Activated CD4-positive, alpha-beta T cell treated with anti-CD3 and anti-CD28 coated beads for 36 hours (primary cell): Measurements from ENCODE around the gene OSBPL10. TPM values are rescaled to one million over a fixed set of nuclear protein-coding genes. Genes with fewer than 3 reads are reported as not detected.
"Not testable (repeated sequence)": the region's sequence is repeated elsewhere in the genome, so short reads cannot be mapped to it uniquely, and the experiment has no call there.

Experiments used
- ATAC-seq: fragments of 200-7000 bp; cut with Tn5 transposase; one replicate; pipeline ENCODE4 v1.10.0; 2021; ENCODE audit warnings: mild to moderate bottlenecking, moderate library complexity
- CTCF ChIA-PET: fragments of 350-600 bp; sonication (Branson Sonifier 250); formaldehyde crosslinking; loops from one replicate; lab custom pipeline; 2021; ENCODE audit warnings: antibody characterized with exemption; lab: Charles Lee
- POLR2A ChIA-PET: fragments of 350-600 bp; sonication (Branson Sonifier 250); formaldehyde crosslinking; loops from one replicate; lab custom pipeline; 2021; ENCODE audit warnings: antibody characterized with exemption, inconsistent platforms; lab: Charles Lee
- DNase-seq: peaks from one replicate; pipeline ENCODE4 v3.0.0-alpha.2; 2020
- H3K27ac Mint-ChIP-seq: one replicate; pipeline ENCODE4 v1.8.0; 2021; ENCODE audit warnings: mixed read lengths
- H3K27me3 Mint-ChIP-seq: one replicate; pipeline ENCODE4 v1.8.0; 2021; ENCODE audit warnings: mixed read lengths
- H3K36me3 Mint-ChIP-seq: one replicate; pipeline ENCODE4 v1.8.0; 2021; ENCODE audit warnings: low read depth, mixed read lengths
- H3K4me1 Mint-ChIP-seq: one replicate; pipeline ENCODE4 v1.8.0; 2021; ENCODE audit warnings: mixed read lengths
- H3K4me3 Mint-ChIP-seq: one replicate; pipeline ENCODE4 v1.8.0; 2021; ENCODE audit warnings: mild to moderate bottlenecking, moderate library complexity, mixed read lengths
- H3K9me3 Mint-ChIP-seq: one replicate; pipeline ENCODE4 v1.8.0; 2021; ENCODE audit warnings: low read depth, mixed read lengths
- intact Hi-C, 2 experiments: fragments of 100-400 bp; cut with DNase I in 1 of 2; cut with micrococcal nuclease in 1 of 2; formaldehyde crosslinking; loops; one replicate each; pipeline versions ENCODE4 v1.14.2 to v1.15.1; 2022 to 2024; cut with DNase I, micrococcal nuclease
- total RNA-seq, 2 experiments: library from RNA; stranded (reverse); gene quantifications; one replicate each; pipeline ENCODE4 v1.2.3, GENCODE V29; 2021

Gene OSBPL10
- total RNA-seq, 2 experiments from 2014 or later, result 11.2 to 11.8 TPM

- Mint-ChIP-seq H3K36me3 (no peaks in the 10 kb centered on the region), H3K4me3 (no peak overlapping the region), H3K27ac (no peak overlapping the region), H3K4me1 (no peaks in the 10 kb centered on the region), H3K9me3 (no peaks in the 10 kb centered on the region), H3K27me3 (no peaks in the 10 kb centered on the region)
- ChIA-PET CTCF (interaction anchor here (0.8 to 1.0 kb wide), 3 partner anchors 9 to 1170 kb away, joined by 3 read pairs; no protein-coding TSS in a partner anchor), POLR2A (no interaction called here)
- no peak for ATAC-seq
- intact Hi-C loops, result loop anchor here in 1 of 2 experiments (5.0 kb wide), 1 partner anchor 144 kb away; no protein-coding TSS in a partner anchor
- DNase-seq, result no peak
These were observed 285.1 kb downstream of the OSBPL10 start for GRCh38 chr3:31696009-31696297.

GRCh38 chr3:31695280-31696008 is 285.6 kb downstream of the OSBPL10 start:
- ChIA-PET POLR2A (no interaction called here), CTCF (interaction anchor here (0.6 to 1.4 kb wide), 7 partner anchors 9 to 928 kb away, joined by 3 read pairs; no protein-coding TSS in a partner anchor)
- H3K4me3 Mint-ChIP-seq, result no peak overlapping the region
- peak; percentile 55 for ATAC-seq
- no peaks in the 10 kb centered on the region for H3K27me3 Mint-ChIP-seq
- H3K4me1 Mint-ChIP-seq, result no peaks in the 10 kb centered on the region
- H3K27ac Mint-ChIP-seq, result no peak overlapping the region
- no peaks in the 10 kb centered on the region for H3K36me3 Mint-ChIP-seq
- H3K9me3 Mint-ChIP-seq, result no peaks in the 10 kb centered on the region
- peak; percentile 62 for DNase-seq
- intact Hi-C loops, result loop anchor here (1.0 to 5.0 kb wide), 2 partner anchors 143 to 145 kb away; no protein-coding TSS in a partner anchor

GRCh38 chr3:31693346-31693745 is 287.7 kb downstream of the OSBPL10 start:
- no peaks in the 10 kb centered on the region for H3K36me3 Mint-ChIP-seq
- POLR2A ChIA-PET, result interaction anchor here (0.6 kb wide), 1 partner anchor 160 kb away, joined by 3 read pairs; no protein-coding TSS in a partner anchor
- CTCF ChIA-PET, result no interaction called here
- peaks cover under 1% of the 10 kb centered on the region for H3K4me1 Mint-ChIP-seq
- H3K27me3 Mint-ChIP-seq, result no peaks in the 10 kb centered on the region
- H3K4me3 Mint-ChIP-seq, result no peak overlapping the region
- DNase-seq (no peak), ATAC-seq (no peak)
- H3K27ac Mint-ChIP-seq, result no peak overlapping the region
- intact Hi-C loops, result no loop called here
- peaks cover 6% of the 10 kb centered on the region for H3K9me3 Mint-ChIP-seq

GRCh38 chr3:31692751-31693150 is 288.3 kb downstream of the OSBPL10 start:
- Mint-ChIP-seq H3K4me3 (no peak overlapping the region), H3K27me3 (no peaks in the 10 kb centered on the region), H3K9me3 (peaks cover 6% of the 10 kb centered on the region), H3K4me1 (peaks cover 3% of the 10 kb centered on the region), H3K27ac (no peak overlapping the region), H3K36me3 (no peaks in the 10 kb centered on the region)
- ATAC-seq, result peak; percentile 33
- ChIA-PET CTCF (interaction anchor here (0.6 to 0.7 kb wide), 3 partner anchors 11 to 73 kb away, joined by 3 read pairs; no protein-coding TSS in a partner anchor), POLR2A (interaction anchor here (0.6 kb wide), 1 partner anchor 159 kb away, joined by 3 read pairs; no protein-coding TSS in a partner anchor)
- intact Hi-C loops, result no loop called here
- peak; percentile 22 for DNase-seq

- intact Hi-C loops, result no loop called here
- H3K4me3 Mint-ChIP-seq, result no peak overlapping the region
- no peaks in the 10 kb centered on the region for H3K36me3 Mint-ChIP-seq
- no peak for DNase-seq
- peaks cover 3% of the 10 kb centered on the region for H3K4me1 Mint-ChIP-seq
- ChIA-PET CTCF (no interaction called here), POLR2A (no interaction called here)
- peaks cover 6% of the 10 kb centered on the region for H3K9me3 Mint-ChIP-seq
- no peaks in the 10 kb centered on the region for H3K27me3 Mint-ChIP-seq
- no peak overlapping the region for H3K27ac Mint-ChIP-seq
- ATAC-seq, result no peak
These were observed 290.3 kb downstream of the OSBPL10 start for GRCh38 chr3:31690771-31691170.

- H3K27ac Mint-ChIP-seq, POLR2A ChIA-PET, H3K27me3 Mint-ChIP-seq, intact Hi-C loops, H3K4me1 Mint-ChIP-seq, H3K4me3 Mint-ChIP-seq, DNase-seq, H3K9me3 Mint-ChIP-seq, ATAC-seq, H3K36me3 Mint-ChIP-seq: not testable (repeated sequence)
- CTCF ChIA-PET, result interaction anchor here (0.8 kb wide), 1 partner anchor 927 kb away, joined by 4 read pairs; no protein-coding TSS in a partner anchor
These were observed 291.5 kb downstream of the OSBPL10 start for GRCh38 chr3:31689523-31689922.

- intact Hi-C loops, result no loop called here
- CTCF ChIA-PET, result no interaction called here
- H3K36me3 Mint-ChIP-seq, result no peaks in the 10 kb centered on the region
- ATAC-seq (no peak), DNase-seq (no peak)
- peaks cover 6% of the 10 kb centered on the region for H3K9me3 Mint-ChIP-seq
- POLR2A ChIA-PET, result no interaction called here
- peaks cover 3% of the 10 kb centered on the region for H3K4me1 Mint-ChIP-seq
- H3K27me3 Mint-ChIP-seq, result no peaks in the 10 kb centered on the region
- no peak overlapping the region for H3K27ac Mint-ChIP-seq
- H3K4me3 Mint-ChIP-seq, result no peak overlapping the region
These were observed 292.1 kb downstream of the OSBPL10 start for GRCh38 chr3:31688984-31689383.

- POLR2A ChIA-PET, result no interaction called here
- no peak for ATAC-seq
These were observed 293.9 kb downstream of the OSBPL10 start for GRCh38 chr3:31687020-31687802.

GRCh38 chr3:31680072-31680870 is 300.8 kb downstream of the OSBPL10 start:
- H3K36me3 Mint-ChIP-seq, result no peaks in the 10 kb centered on the region
- DNase-seq, result no peak
- H3K4me1 Mint-ChIP-seq, result no peaks in the 10 kb centered on the region
- intact Hi-C loops, result no loop called here
- ATAC-seq, result no peak
- ChIA-PET POLR2A (no interaction called here), CTCF (interaction anchor here (1.1 kb wide), 1 partner anchor 32 kb away, joined by 5 read pairs; no protein-coding TSS in a partner anchor)
- no peak overlapping the region for H3K4me3 Mint-ChIP-seq
- no peaks in the 10 kb centered on the region for H3K9me3 Mint-ChIP-seq
- no peak overlapping the region for H3K27ac Mint-ChIP-seq
- H3K27me3 Mint-ChIP-seq, result no peaks in the 10 kb centered on the region

More at GRCh38 chr3:31687020-31687802, 293.9 kb downstream of the OSBPL10 start:
- Mint-ChIP-seq H3K27me3 (no peaks in the 10 kb centered on the region), H3K4me1 (peaks cover 3% of the 10 kb centered on the region), H3K27ac (no peak overlapping the region), H3K4me3 (no peak overlapping the region), H3K9me3 (peaks cover 6% of the 10 kb centered on the region), H3K36me3 (no peaks in the 10 kb centered on the region)
- intact Hi-C loops, result no loop called here
- CTCF ChIA-PET, result interaction anchor here (1.3 kb wide), 1 partner anchor 8 kb away, joined by 3 read pairs; no protein-coding TSS in a partner anchor
- DNase-seq, result no peak

GRCh38 chr3:31676556-31676955 is 304.5 kb downstream of the OSBPL10 start:
- H3K4me1 Mint-ChIP-seq, result no peaks in the 10 kb centered on the region
- intact Hi-C loops, result no loop called here
- no peaks in the 10 kb centered on the region for H3K36me3 Mint-ChIP-seq
- ATAC-seq (no peak), DNase-seq (no peak)
- no peak overlapping the region for H3K4me3 Mint-ChIP-seq
- H3K27me3 Mint-ChIP-seq, result no peaks in the 10 kb centered on the region
- no peak overlapping the region for H3K27ac Mint-ChIP-seq
- H3K9me3 Mint-ChIP-seq, result no peaks in the 10 kb centered on the region
- POLR2A ChIA-PET, result no interaction called here
- CTCF ChIA-PET, result interaction anchor here (1.3 kb wide), 1 partner anchor 10 kb away, joined by 4 read pairs; no protein-coding TSS in a partner anchor

GRCh38 chr3:31673950-31674349 is 307.1 kb downstream of the OSBPL10 start:
- DNase-seq (no peak), ATAC-seq (no peak)
- Mint-ChIP-seq H3K4me3 (no peak overlapping the region), H3K27me3 (no peaks in the 10 kb centered on the region), H3K27ac (no peak overlapping the region), H3K4me1 (no peaks in the 10 kb centered on the region), H3K9me3 (no peaks in the 10 kb centered on the region), H3K36me3 (no peaks in the 10 kb centered on the region)
- CTCF ChIA-PET, result interaction anchor here (1.2 kb wide), 1 partner anchor 35 kb away, joined by 4 read pairs; no protein-coding TSS in a partner anchor
- intact Hi-C loops, result no loop called here
- POLR2A ChIA-PET, result no interaction called here
